Lung (tissue), 12 donors: ENCODE data around the gene OGFOD3. TPM values are rescaled to one million over a fixed set of nuclear protein-coding genes. Genes with fewer than 3 reads are reported as not detected.
"Not testable (repeated sequence)": the region's sequence is repeated elsewhere in the genome, so short reads cannot be mapped to it uniquely, and the experiment has no call there.

Source experiments
- ATAC-seq: fragments of 200-7000 bp; cut with Tn5 transposase; one replicate; pipeline ENCODE4 v1.9.1; 2020; ENCODE audit warnings: moderate number of reproducible peaks; ENCODE audit not compliant: insufficient read depth, low FRiP score
- DNase-seq, 3 donors: peaks; one replicate each; pipeline ENCODE4 v3.0.0-alpha.2; 2013 to 2017
- H3K27ac ChIP-seq, 2 donors: one replicate each; pipeline ENCODE4 v1.5.1; 2013; ENCODE audit warnings: mild to moderate bottlenecking in 2 of 2, moderate library complexity in 2 of 2, control low read depth in 1 of 2, inconsistent platforms in 1 of 2, low read depth in 1 of 2, low read length in 1 of 2
- H3K27me3 ChIP-seq, 3 donors: one replicate each; pipeline ENCODE4 v1.5.1; 2013; ENCODE audit warnings: low read length in 2 of 3; ENCODE audit not compliant: control insufficient read depth in 3 of 3, insufficient read depth in 3 of 3
- H3K36me3 ChIP-seq, 4 donors: one replicate each; pipeline ENCODE4 v1.5.1; 2013; ENCODE audit warnings: low read length in 4 of 4, mild to moderate bottlenecking in 1 of 4, moderate library complexity in 1 of 4; ENCODE audit not compliant: control insufficient read depth in 4 of 4, insufficient read depth in 4 of 4
- H3K4me1 ChIP-seq, 5 donors: one replicate each; pipeline ENCODE4 v1.5.1; 2013; ENCODE audit warnings: low read length in 5 of 5, mild to moderate bottlenecking in 2 of 5, moderate library complexity in 1 of 5; ENCODE audit not compliant: control insufficient read depth in 5 of 5, insufficient read depth in 5 of 5
- H3K4me3 ChIP-seq: one replicate; pipeline ENCODE4 v1.5.1; 2013; ENCODE audit warnings: mild to moderate bottlenecking, control low read depth, moderate library complexity
- H3K9ac ChIP-seq, 2 donors: one replicate each; pipeline ENCODE4 v1.5.1; 2013; ENCODE audit warnings: low read length in 2 of 2, control low read depth in 1 of 2; ENCODE audit not compliant: insufficient read depth in 1 of 2
- H3K9me3 ChIP-seq, 4 donors: one replicate each; pipeline ENCODE4 v1.5.1; 2013; ENCODE audit warnings: low read length in 3 of 4, mild to moderate bottlenecking in 1 of 4, moderate library complexity in 1 of 4; ENCODE audit not compliant: control insufficient read depth in 4 of 4, insufficient read depth in 3 of 4
- CTCF ChIP-seq: IDR thresholded peaks from 2 replicates; pipeline ENCODE4 v1.5.1; 2012; ENCODE audit warnings: mild to moderate bottlenecking; ENCODE audit errors: control extremely low read depth, extremely low read depth
- WGBS, 2 donors: extraction: QIAGEN DNeasy Blood & Tissue Kit; methylation state at CpG; one replicate each; pipeline ENCODE4 v1.1.7; 2013; 5-methylcytosine and 5-hydroxymethylcytosine counted together
- polyA plus RNA-seq, 2 donors: library from polyadenylated mRNA; stranded (reverse); fragments of 200-250 nt; gene quantifications; one replicate each; pipeline ENCODE4 v1.2.1, GENCODE V29; 2013
- total RNA-seq, 2 donors: library from RNA; depleted of rRNA in 1 of 2; stranded (reverse); fragments of >200 nt in 1 of 2; gene quantifications; one replicate each; pipeline ENCODE4 v1.2.1, GENCODE V29; 2014 to 2021
- donor health status: control.
- donor health status: control.
- donor health status: Bipolar disorder and iron deficiency.
- donor health status: healthy.
- donor health status: DM: yes; HTN: yes; CAD: no.

The OGFOD3 gene
- total and polyA plus RNA-seq, 4 donors, result 20.6 to 41.6 (median 29.8) TPM

DNA sequence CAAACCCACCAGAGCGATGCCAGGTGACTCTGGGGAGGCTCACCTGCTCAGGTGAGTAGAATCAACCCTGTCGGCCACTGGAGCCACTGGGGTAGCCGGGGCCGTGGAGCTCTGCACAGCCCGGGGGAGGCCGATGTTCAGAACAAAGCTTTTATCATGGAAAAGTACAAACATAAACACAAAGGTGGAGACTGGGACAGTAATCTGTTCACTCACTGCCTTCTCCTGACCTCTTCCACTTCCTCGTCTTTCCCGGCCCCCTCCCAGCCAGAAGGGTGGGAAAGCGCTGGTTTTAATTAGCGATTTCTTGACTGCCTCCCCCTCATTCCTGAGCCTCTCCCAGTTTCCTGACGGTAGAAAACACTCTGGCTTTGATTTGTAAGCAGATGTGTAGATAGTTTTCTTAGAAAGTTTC is 69.1 kb downstream of the OGFOD3 start:
- H3K4me3 ChIP-seq, result no peak overlapping the region
- TF ChIP-seq CTCF, result no peak
- H3K9me3 ChIP-seq, result no peaks in the 10 kb centered on the region
- WGBS, 2 donors, result 38 to 75% methylated on average over 11 of the region's 11 CpGs
- no peak for ATAC-seq
- no peaks in the 10 kb centered on the region for H3K36me3 ChIP-seq
- H3K27me3 ChIP-seq, result peaks cover 0 to 4% (median 0%) of the 10 kb centered on the region in 3 donors
- H3K27ac ChIP-seq, result no peak overlapping the region
- H3K9ac ChIP-seq, result no peak overlapping the region
- DNase-seq, result no peak
- H3K4me1 ChIP-seq, result peaks cover 0 to 15% (median 4%) of the 10 kb centered on the region in 5 donors

DNA sequence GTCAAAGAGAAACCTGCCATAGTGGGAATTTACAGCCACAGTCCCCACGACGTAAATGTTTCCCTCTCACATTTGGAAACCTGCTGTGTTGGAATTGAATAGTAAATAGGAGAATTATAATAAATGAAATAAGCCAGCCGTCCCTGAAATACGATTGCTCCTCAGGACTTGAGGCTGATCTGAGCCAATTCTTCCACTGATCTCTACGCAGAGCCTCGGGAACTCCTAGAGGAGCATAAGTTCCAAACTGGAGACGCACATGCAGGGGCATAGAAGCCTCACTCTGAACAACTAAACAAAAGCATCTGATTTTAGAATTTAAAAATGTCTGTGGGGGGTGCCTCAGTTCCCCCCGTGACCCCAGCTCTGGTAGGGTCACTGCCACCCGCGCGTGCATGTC is 69.5 kb downstream of the OGFOD3 start:
- H3K27me3 ChIP-seq, result peaks cover 0 to 4% (median 0%) of the 10 kb centered on the region in 3 donors
- H3K4me3 ChIP-seq, result no peak overlapping the region
- DNase-seq (no peak), ATAC-seq (no peak)
- H3K9me3 ChIP-seq, result no peaks in the 10 kb centered on the region
- no peak overlapping the region for H3K27ac ChIP-seq
- no peak overlapping the region for H3K9ac ChIP-seq
- peaks cover 0 to 15% (median 4%) of the 10 kb centered on the region in 5 donors for H3K4me1 ChIP-seq
- TF ChIP-seq CTCF, result no peak
- WGBS, 2 donors, result 70 to 83% methylated on average over 11 of the region's 11 CpGs
- no peaks in the 10 kb centered on the region for H3K36me3 ChIP-seq

- Histone ChIP-seq H3K27ac (no peak overlapping the region), H3K4me3 (no peak overlapping the region), H3K9me3 (no peaks in the 10 kb centered on the region), H3K9ac (no peak overlapping the region), H3K36me3 (no peaks in the 10 kb centered on the region), H3K27me3 (peaks cover 0 to 4% (median 0%) of the 10 kb centered on the region in 3 donors), H3K4me1 (peaks cover 0 to 15% (median 4%) of the 10 kb centered on the region in 5 donors)
- ATAC-seq (no peak), DNase-seq (no peak)
- no peak for TF ChIP-seq CTCF
- 75 to 88% methylated on average over 9 of the region's 9 CpGs for WGBS, 2 donors
Observed at GRCh38 chr17:82348434-82348833, 70.0 kb downstream of the OGFOD3 start.

DNA sequence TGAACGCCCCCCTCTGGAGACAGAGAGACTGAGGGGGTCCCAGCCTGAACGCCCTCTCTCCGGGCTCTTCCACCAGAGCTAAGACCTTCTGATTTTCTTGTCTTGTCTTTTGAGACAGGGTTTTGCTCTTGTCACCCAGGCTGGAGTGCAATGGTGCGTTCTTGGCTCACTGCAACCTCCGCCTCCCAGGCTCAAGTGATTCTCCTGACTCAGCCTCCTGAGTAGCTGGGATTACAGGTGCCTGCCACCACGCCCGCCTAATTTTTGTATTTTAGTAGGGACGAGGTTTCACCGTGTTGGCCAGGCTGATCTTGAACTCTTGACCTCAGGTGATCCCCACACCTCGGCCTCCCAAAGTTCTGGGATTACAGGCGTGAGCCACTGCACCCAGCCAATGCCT is 70.4 kb downstream of the OGFOD3 start:
- DNase-seq, H3K9ac ChIP-seq, H3K27ac ChIP-seq, H3K4me3 ChIP-seq, H3K36me3 ChIP-seq, H3K27me3 ChIP-seq, H3K9me3 ChIP-seq, ATAC-seq: not testable (repeated sequence)
- H3K4me1 ChIP-seq, result peaks cover 0 to 15% (median 4%) of the 10 kb centered on the region in 5 donors
- WGBS, 2 donors, result 86 to 94% methylated on average over 11 of the region's 11 CpGs
